PC-9 (cell line): ENCODE measurements around the gene NRN1. TPM values are rescaled to one million over a fixed set of nuclear protein-coding genes. Genes with fewer than 3 reads are reported as not detected.
"Not testable (repeated sequence)": the region's sequence is repeated elsewhere in the genome, so short reads cannot be mapped to it uniquely, and the experiment has no call there.

Source experiments
- BruUV-seq: library from RNA; stranded (reverse); fragments of 400-500 nt; replicated peaks from 2 replicates; lab custom pipeline; 2021; lab: Mats Ljungman, UMichigan
- CTCF ChIA-PET: fragments of 300-600 bp; sonication (Branson Sonifier 250); formaldehyde crosslinking; loops from one replicate; lab custom pipeline; 2022; ENCODE audit warnings: antibody characterized with exemption; lab: Charles Lee
- POLR2A ChIA-PET: fragments of 300-600 bp; sonication (Branson Sonifier 250); formaldehyde crosslinking; loops from one replicate; lab custom pipeline; 2022; ENCODE audit warnings: antibody characterized with exemption; ENCODE audit not compliant: unreplicated experiment; lab: Charles Lee
- DNase-seq, 2 experiments: peaks; one replicate each; pipeline versions ENCODE4 v3.0.0 to v3.0.0-alpha.2; 2015 to 2022; ENCODE audit warnings: mixed read lengths in 1 of 2
- H2AFZ ChIP-seq: fragments of 200-600 bp; sonication (generic); 2 replicates; pipeline ENCODE4 v1.8.1; 2017; ENCODE audit warnings: antibody characterized with exemption
- H3F3A ChIP-seq: fragments of 200-600 bp; sonication (generic); 2 replicates; pipeline ENCODE4 v1.8.1; 2017; ENCODE audit warnings: antibody characterized with exemption, mild to moderate bottlenecking, low read depth; ENCODE audit not compliant: insufficient read depth
- H3K27ac ChIP-seq: fragments of 200-600 bp; sonication (generic); 2 replicates; pipeline ENCODE4 v1.6.1; 2016; ENCODE audit warnings: mixed run types
- H3K27me3 ChIP-seq: fragments of 200-600 bp; sonication (generic); 2 replicates; pipeline ENCODE4 v1.6.1; 2016; ENCODE audit warnings: low read depth, mixed run types; ENCODE audit not compliant: insufficient read depth
- H3K36me3 ChIP-seq: fragments of 200-600 bp; sonication (generic); 2 replicates; pipeline ENCODE4 v1.6.1; 2016; ENCODE audit warnings: low read depth, mixed run types
- H3K4me1 ChIP-seq: fragments of 200-600 bp; sonication (generic); replicated peaks from 2 replicates; pipeline ENCODE4 v1.6.1; 2016; ENCODE audit warnings: mixed run types; ENCODE audit not compliant: insufficient read depth
- H3K4me2 ChIP-seq: fragments of 200-600 bp; sonication (generic); 2 replicates; pipeline ENCODE4 v1.6.1; 2017; ENCODE audit warnings: mixed run types
- H3K4me3 ChIP-seq: fragments of 200-600 bp; sonication (generic); 2 replicates; pipeline ENCODE4 v1.6.1; 2016; ENCODE audit warnings: mixed run types
- H3K79me2 ChIP-seq: fragments of 200-600 bp; sonication (generic); 2 replicates; pipeline ENCODE4 v1.6.1; 2017; ENCODE audit warnings: low read depth, mixed run types
- H3K9me2 ChIP-seq: fragments of 200-600 bp; sonication (generic); 2 replicates; pipeline ENCODE4 v1.8.1; 2017; ENCODE audit warnings: mild to moderate bottlenecking; ENCODE audit not compliant: insufficient read depth
- H3K9me3 ChIP-seq: fragments of 200-600 bp; sonication (generic); 2 replicates; pipeline ENCODE4 v1.8.1; 2016; ENCODE audit warnings: low read depth; ENCODE audit not compliant: insufficient read depth
- H4K20me1 ChIP-seq: fragments of 200-600 bp; sonication (generic); 2 replicates; pipeline ENCODE4 v1.8.1; 2017; ENCODE audit not compliant: insufficient read depth
- CTCF ChIP-seq: fragments of 200-600 bp; sonication (generic); conservative IDR thresholded peaks from 2 replicates; pipeline ENCODE4 v1.6.1; 2017; ENCODE audit warnings: mixed run types, antibody characterized with exemption, mild to moderate bottlenecking, moderate library complexity
- EZH2 ChIP-seq: fragments of 200-600 bp; sonication (generic); IDR thresholded peaks from 2 replicates; pipeline ENCODE4 v1.8.0; 2017; ENCODE audit warnings: antibody characterized with exemption, low read depth
- intact Hi-C: fragments of 100-400 bp; cut with micrococcal nuclease; formaldehyde crosslinking; loops from one replicate; pipeline ENCODE4 v1.10.0; 2022; ENCODE audit not compliant: unreplicated experiment
- total RNA-seq: library from RNA; stranded (reverse); gene quantifications from 2 replicates; pipeline ENCODE4 v1.2.3, GENCODE V29; 2021

Gene NRN1
- total RNA-seq, 1 experiment from 2014 or later: not detected

DNA sequence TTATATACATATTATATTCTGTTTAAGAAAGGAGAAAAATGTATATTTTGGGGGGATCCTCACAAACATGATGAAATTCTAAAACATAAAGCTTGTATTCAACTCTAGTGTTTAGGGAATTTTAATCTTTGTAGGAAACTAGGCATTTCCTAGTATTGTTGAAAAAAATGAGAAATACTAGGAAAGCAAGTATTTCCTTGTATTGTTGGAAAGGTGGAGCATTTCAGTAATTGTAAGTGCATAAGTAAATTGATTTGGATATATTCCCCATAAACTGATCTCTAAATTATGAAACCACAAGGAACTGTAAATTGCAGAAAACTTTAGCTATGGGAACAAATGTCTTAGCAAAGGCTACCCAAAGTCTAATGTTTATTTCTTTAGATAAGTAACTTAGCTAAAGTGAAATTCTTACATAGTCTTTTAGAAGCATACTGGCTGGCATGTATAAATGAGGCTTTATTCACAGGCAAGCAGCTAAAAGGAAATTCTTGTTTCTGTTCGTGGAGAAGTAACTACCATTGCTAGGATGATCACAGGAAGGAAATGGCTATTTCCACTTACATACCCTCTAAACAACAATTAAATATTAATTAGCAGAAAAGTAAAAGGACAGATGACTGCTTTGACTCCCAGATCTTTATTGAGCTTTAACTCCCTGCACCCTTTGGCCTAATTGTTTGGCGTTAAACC lies 19.9 kb upstream of the NRN1 start:
- Histone ChIP-seq H3K36me3 (no peaks in the 10 kb centered on the region), H3K27me3 (peaks cover 10% of the 10 kb centered on the region), H3F3A (no peaks in the 10 kb centered on the region), H3K9me2 (no peaks in the 10 kb centered on the region), H4K20me1 (no peaks in the 10 kb centered on the region), H3K4me2 (no peak overlapping the region), H2AFZ (no peak overlapping the region), H3K4me1 (no peaks in the 10 kb centered on the region), H3K4me3 (no peak overlapping the region), H3K79me2 (no peaks in the 10 kb centered on the region), H3K27ac (no peak overlapping the region), H3K9me3 (no peaks in the 10 kb centered on the region)
- no TSS peak for BruUV-seq
- DNase-seq: no peak
- no peak for TF ChIP-seq CTCF
- TF ChIP-seq EZH2: no peak
- intact Hi-C loops: no loop called here
- POLR2A ChIA-PET: no interaction called here
- CTCF ChIA-PET: interaction anchor here (0.6 kb wide), 1 partner anchor 334 kb away, joined by 6 read pairs; no protein-coding TSS in a partner anchor

GRCh38 chr6:6025736-6026135 lies 19.0 kb upstream of the NRN1 start:
- no peaks in the 10 kb centered on the region for H3F3A ChIP-seq
- no peak for DNase-seq
- H3K79me2 ChIP-seq: no peaks in the 10 kb centered on the region
- intact Hi-C loops: no loop called here
- POLR2A ChIA-PET: no interaction called here
- BruUV-seq: no TSS peak
- no peaks in the 10 kb centered on the region for H3K9me2 ChIP-seq
- H3K36me3 ChIP-seq: no peaks in the 10 kb centered on the region
- H2AFZ ChIP-seq: no peak overlapping the region
- H4K20me1 ChIP-seq: no peaks in the 10 kb centered on the region
- H3K4me1 ChIP-seq: no peaks in the 10 kb centered on the region
- TF ChIP-seq EZH2: no peak
- no peak for TF ChIP-seq CTCF
- H3K4me3 ChIP-seq: no peak overlapping the region
- H3K4me2 ChIP-seq: no peak overlapping the region
- H3K9me3 ChIP-seq: no peaks in the 10 kb centered on the region
- CTCF ChIA-PET: interaction anchor here (0.6 kb wide), 1 partner anchor 333 kb away, joined by 6 read pairs; no protein-coding TSS in a partner anchor
- no peak overlapping the region for H3K27ac ChIP-seq
- H3K27me3 ChIP-seq: peaks cover 8% of the 10 kb centered on the region

- Histone ChIP-seq H2AFZ (no peak overlapping the region), H3K27ac (no peak overlapping the region), H3K9me2 (no peaks in the 10 kb centered on the region), H3F3A (no peaks in the 10 kb centered on the region), H3K4me2 (no peak overlapping the region), H3K4me3 (no peak overlapping the region), H4K20me1 (no peaks in the 10 kb centered on the region), H3K4me1 (no peaks in the 10 kb centered on the region), H3K27me3 (peaks cover 8% of the 10 kb centered on the region), H3K9me3 (no peaks in the 10 kb centered on the region), H3K36me3 (no peaks in the 10 kb centered on the region), H3K79me2 (no peaks in the 10 kb centered on the region)
- ChIA-PET CTCF (no interaction called here), POLR2A (no interaction called here)
- intact Hi-C loops: no loop called here
- no TSS peak for BruUV-seq
- TF ChIP-seq EZH2 (no peak), CTCF (no peak)
- DNase-seq: no peak
Measured at GRCh38 chr6:6024220-6024619, 17.5 kb upstream of the NRN1 start.

- H3F3A ChIP-seq, H2AFZ ChIP-seq, DNase-seq, H3K4me3 ChIP-seq, H3K9me2 ChIP-seq, CTCF ChIA-PET, H3K9me3 ChIP-seq, H4K20me1 ChIP-seq, intact Hi-C loops, H3K4me2 ChIP-seq, POLR2A ChIA-PET, H3K27me3 ChIP-seq, H3K79me2 ChIP-seq, H3K4me1 ChIP-seq, BruUV-seq, H3K27ac ChIP-seq, H3K36me3 ChIP-seq: not testable (repeated sequence)
Measured at GRCh38 chr6:6022841-6023240, 16.1 kb upstream of the NRN1 start.
